ENCODE data around the gene SENP3.

SENP3 gene

GRCh38 chr17:7557147-7557764 is 4.5 kb upstream of the SENP3 start:
- DNase-seq: no peak

GRCh38 chr17:7557775-7558543 is 3.8 kb upstream of the SENP3 start:
- DNase-seq: peak in 1 of 2 experiments; percentile 67

DNA sequence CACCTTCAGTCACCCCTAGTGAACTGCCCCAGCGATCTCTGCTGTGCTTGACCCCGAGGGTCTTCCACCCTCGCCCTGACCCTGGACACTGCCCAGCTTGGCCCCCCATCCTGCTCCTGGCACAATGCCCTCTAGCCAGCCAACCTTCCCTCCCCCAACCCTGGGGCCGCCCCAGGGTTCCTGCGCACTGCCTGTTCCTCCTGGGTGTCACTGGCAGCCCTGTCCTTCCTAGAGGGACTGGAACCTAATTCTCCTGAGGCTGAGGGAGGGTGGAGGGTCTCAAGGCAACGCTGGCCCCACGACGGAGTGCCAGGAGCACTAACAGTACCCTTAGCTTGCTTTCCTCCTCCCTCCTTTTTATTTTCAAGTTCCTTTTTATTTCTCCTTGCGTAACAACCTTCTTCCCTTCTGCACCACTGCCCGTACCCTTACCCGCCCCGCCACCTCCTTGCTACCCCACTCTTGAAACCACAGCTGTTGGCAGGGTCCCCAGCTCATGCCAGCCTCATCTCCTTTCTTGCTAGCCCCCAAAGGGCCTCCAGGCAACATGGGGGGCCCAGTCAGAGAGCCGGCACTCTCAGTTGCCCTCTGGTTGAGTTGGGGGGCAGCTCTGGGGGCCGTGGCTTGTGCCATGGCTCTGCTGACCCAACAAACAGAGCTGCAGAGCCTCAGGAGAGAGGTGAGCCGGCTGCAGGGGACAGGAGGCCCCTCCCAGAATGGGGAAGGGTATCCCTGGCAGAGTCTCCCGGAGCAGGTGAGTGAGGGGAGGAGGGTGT is 3.0 kb upstream of the SENP3 start, which contains the start of gene TNFSF13:
Gene TNFSF13 (plus strand): TSS at position 207 of the 776 bp plus-strand sequence. CDS start 290 bp downstream, at position 497.
- DNase-seq: no peak

GRCh38 chr17:7559320-7560171 is 2.2 kb upstream of the SENP3 start:
- DNase-seq: no peak

DNA sequence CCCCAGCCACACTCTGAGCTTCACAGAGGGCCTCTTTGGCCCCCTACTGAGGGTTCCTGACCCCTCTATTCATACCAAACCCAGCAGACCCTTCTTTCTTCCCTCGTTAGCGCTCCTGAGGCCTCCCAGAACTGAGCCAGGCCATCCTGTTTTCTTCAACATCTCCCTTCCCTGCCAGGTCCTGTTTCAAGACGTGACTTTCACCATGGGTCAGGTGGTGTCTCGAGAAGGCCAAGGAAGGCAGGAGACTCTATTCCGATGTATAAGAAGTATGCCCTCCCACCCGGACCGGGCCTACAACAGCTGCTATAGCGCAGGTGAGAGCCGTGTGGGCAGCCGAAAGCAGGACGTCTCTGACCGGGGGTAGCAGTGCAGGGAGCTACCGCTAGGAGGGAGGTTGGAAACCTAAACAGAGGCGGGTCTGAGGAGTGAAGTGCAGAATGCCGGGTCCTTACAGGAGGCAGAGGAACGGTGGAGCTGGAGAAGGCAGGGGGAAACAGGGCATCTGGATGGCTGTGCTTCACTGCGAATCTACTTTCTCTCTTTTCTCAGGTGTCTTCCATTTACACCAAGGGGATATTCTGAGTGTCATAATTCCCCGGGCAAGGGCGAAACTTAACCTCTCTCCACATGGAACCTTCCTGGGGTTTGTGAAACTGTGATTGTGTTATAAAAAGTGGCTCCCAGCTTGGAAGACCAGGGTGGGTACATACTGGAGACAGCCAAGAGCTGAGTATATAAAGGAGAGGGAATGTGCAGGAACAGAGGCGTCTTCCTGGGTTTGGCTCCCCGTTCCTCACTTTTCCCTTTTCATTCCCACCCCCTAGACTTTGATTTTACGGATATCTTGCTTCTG is 1.3 kb upstream of the SENP3 start:
- DNase-seq: peak in 1 of 2 experiments; percentile 56

- peak; percentile 29 to 85 for DNase-seq
Measured at GRCh38 chr17:7561028-7561575, 617 bp upstream of the SENP3 start.

- DNase-seq: no peak
Measured at GRCh38 chr17:7562208-7562605, 488 bp downstream of the SENP3 start.

DNA sequence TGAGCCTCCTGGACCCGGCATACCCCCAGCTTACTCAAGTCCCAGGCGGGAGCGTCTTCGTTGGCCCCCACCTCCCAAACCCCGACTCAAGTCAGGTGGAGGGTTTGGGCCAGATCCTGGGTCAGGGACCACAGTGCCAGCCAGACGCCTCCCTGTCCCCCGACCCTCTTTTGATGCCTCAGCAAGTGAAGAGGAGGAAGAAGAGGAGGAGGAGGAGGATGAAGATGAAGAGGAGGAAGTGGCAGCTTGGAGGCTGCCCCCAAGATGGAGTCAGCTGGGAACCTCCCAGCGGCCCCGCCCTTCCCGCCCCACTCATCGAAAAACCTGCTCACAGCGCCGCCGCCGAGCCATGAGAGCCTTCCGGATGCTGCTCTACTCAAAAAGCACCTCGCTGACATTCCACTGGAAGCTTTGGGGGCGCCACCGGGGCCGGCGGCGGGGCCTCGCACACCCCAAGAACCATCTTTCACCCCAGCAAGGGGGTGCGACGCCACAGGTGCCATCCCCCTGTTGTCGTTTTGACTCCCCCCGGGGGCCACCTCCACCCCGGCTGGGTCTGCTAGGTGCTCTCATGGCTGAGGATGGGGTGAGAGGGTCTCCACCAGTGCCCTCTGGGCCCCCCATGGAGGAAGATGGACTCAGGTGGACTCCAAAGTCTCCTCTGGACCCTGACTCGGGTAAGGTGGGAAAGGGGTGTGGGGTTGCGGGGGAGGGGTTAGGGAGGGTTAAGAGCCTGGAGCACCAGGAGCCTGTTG is 1.6 kb downstream of the SENP3 start:
- no peak for DNase-seq

- no peak for DNase-seq
Measured at GRCh38 chr17:7569571-7569970, 7.9 kb downstream of the SENP3 start.

GRCh38 chr17:7570351-7570750 is 8.6 kb downstream of the SENP3 start:
- DNase-seq: no peak

GRCh38 chr17:7572338-7572587 is 10.5 kb downstream of the SENP3 start:
- DNase-seq: peak in 1 of 2 experiments; percentile 96

GRCh38 chr17:7572588-7573323 is 11.0 kb downstream of the SENP3 start:
- DNase-seq: peak in 1 of 2 experiments; percentile 97

GRCh38 chr17:7573324-7574080 is 11.8 kb downstream of the SENP3 start:
- peak; percentile 44 to 84 for DNase-seq

DNA sequence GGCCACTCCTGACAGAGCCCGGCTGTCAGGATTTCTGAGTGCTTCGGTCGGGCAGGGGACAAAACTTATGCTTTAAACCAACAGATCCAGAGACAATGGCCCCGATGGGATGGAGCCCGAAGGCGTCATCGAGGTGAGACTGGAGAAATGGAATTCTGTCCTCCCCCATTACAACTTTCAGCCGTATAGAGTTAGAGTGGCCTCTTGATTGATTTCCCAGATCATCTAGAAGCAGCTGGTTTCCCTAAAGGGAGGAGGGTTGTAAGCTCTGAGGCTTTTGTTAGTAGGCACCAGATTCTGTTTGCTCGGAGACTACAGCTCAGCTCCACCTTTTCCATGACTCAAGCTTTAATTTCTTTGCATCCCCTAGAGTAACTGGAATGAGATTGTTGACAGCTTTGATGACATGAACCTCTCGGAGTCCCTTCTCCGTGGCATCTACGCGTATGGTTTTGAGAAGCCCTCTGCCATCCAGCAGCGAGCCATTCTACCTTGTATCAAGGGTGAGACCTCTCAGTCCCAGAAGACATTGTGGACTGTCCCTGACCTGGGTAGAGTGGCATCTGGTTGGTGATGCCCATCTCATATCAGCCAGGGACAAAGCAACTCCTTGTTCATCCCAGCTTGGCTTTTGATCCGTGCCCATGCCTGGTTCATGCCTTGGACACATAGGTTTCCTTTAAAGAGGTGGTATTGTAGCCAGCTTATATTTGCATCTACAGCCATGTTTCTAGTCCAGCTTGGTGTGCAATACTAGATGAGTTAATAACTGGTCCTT is 12.6 kb downstream of the SENP3 start:
- no peak for DNase-seq

GRCh38 chr17:7575481-7575883 is 13.8 kb downstream of the SENP3 start:
- DNase-seq: no peak

DNA sequence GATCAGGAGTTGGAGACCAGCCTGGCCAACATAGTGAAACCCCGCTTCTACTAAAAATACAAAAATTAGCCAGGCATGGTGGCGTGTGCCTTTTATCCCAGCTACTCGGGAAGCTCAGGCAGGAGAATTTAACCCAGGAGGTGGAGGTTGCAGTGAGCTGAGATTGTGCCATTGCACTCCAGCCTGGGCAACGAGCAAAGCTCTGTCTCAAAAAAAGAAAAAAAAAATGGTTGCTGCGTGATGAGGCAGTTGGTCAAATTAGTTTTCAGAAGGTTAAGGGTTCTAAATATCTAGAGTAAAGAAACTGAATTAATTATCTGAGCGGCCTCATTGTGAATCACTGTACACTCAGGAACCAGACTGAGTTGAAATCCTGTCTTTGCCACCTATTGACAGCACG is 14.2 kb downstream of the SENP3 start:
- DNase-seq: no peak

DNA sequence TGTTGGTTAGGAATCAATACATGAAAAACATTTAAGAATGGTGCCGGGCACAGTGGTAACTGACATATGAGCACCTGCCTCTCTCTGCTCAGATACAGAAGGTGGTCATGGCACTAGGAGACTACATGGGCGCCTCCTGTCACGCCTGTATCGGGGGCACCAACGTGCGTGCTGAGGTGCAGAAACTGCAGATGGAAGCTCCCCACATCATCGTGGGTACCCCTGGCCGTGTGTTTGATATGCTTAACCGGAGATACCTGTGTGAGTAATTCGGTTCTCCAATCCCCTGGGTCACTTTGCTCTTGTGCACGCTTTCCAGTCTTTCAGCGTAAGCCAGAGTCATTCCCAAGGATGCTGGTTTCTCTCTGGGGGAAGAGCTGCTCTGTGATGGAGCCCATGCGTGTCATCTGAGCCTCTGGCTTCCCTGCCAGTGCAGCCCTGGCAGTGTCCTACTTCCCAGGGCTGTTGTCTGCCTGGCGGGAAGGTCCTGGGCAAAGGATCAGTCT is 14.8 kb downstream of the SENP3 start:
- no peak for DNase-seq
